Measurements from ENCODE around the gene ZNF740.

DNA sequence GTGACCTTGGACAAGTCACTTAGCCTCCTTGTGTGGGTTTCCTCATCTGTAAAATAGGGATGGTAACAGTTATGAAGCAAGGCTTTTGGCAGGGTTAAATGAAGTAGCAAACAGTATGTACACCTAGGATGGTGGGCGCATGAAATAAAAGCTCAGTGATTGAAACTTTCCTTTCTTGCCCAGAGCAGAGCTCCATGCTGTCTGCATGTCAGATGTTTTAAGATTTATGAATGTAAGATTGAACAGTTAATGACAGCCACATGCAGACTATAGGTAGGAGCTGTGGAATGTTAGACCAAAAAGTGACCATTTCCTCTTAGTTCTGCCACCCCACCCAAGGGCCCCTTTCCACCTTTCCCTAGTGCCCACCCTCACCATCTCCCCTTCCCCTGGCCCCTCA is 14.5 kb downstream of the ZNF740 start:
- TF ChIP-seq, protein P1, sequence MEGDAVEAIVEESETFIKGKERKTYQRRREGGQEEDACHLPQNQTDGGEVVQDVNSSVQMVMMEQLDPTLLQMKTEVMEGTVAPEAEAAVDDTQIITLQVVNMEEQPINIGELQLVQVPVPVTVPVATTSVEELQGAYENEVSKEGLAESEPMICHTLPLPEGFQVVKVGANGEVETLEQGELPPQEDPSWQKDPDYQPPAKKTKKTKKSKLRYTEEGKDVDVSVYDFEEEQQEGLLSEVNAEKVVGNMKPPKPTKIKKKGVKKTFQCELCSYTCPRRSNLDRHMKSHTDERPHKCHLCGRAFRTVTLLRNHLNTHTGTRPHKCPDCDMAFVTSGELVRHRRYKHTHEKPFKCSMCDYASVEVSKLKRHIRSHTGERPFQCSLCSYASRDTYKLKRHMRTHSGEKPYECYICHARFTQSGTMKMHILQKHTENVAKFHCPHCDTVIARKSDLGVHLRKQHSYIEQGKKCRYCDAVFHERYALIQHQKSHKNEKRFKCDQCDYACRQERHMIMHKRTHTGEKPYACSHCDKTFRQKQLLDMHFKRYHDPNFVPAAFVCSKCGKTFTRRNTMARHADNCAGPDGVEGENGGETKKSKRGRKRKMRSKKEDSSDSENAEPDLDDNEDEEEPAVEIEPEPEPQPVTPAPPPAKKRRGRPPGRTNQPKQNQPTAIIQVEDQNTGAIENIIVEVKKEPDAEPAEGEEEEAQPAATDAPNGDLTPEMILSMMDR (IDR thresholded peaks at IDR 0.05) = no peak
- no peak for TF ChIP-seq POLR2A (IDR thresholded peaks at IDR 0.05)

All from body of pancreas (tissue), 4 donors.